ENCODE measurements around the gene FAM25A.

DNA sequence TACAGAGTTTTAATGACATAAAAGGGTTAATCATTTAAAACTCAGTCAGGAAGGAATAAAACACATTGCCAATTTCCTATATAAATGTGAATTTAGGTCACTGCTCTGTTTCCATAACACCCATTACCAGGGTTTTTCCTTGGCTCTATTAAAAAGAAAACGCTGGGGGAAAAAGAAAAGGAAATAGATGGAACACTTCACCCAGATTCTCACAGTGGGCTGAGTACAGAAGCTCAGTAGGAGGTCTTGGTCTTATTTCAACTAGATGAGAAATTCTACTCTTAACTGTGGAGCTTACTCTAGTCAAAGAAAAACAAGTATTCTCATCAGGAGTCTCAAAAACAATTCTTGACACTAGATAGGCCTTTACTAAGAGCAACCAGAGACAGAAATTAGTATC lies 38.1 kb downstream of the FAM25A start:
- TF ChIP-seq, protein P1, sequence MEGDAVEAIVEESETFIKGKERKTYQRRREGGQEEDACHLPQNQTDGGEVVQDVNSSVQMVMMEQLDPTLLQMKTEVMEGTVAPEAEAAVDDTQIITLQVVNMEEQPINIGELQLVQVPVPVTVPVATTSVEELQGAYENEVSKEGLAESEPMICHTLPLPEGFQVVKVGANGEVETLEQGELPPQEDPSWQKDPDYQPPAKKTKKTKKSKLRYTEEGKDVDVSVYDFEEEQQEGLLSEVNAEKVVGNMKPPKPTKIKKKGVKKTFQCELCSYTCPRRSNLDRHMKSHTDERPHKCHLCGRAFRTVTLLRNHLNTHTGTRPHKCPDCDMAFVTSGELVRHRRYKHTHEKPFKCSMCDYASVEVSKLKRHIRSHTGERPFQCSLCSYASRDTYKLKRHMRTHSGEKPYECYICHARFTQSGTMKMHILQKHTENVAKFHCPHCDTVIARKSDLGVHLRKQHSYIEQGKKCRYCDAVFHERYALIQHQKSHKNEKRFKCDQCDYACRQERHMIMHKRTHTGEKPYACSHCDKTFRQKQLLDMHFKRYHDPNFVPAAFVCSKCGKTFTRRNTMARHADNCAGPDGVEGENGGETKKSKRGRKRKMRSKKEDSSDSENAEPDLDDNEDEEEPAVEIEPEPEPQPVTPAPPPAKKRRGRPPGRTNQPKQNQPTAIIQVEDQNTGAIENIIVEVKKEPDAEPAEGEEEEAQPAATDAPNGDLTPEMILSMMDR (IDR thresholded peaks at IDR 0.05; ENCODE audit: poor library complexity), result no peak
- TF ChIP-seq EZH2 (IDR thresholded peaks at IDR 0.05; ENCODE audit: borderline replicate concordance) (no peak), EZH2phosphoT487 (IDR thresholded peaks at IDR 0.05; ENCODE audit: low read depth, severe bottlenecking, unreplicated experiment) (no peak)

Measured in hepatocyte (in vitro differentiated cells).